ENCODE results near the gene RAB13. TPM values are rescaled to one million over a fixed set of nuclear protein-coding genes. Genes with fewer than 3 reads are reported as not detected.

The RAB13 gene
- total and polyA plus RNA-seq, 2 of the 8 experiments (the other 6 are each of a cell fraction or from before 2014, with no cell fraction given), result 70.5 to 157 TPM

DNA sequence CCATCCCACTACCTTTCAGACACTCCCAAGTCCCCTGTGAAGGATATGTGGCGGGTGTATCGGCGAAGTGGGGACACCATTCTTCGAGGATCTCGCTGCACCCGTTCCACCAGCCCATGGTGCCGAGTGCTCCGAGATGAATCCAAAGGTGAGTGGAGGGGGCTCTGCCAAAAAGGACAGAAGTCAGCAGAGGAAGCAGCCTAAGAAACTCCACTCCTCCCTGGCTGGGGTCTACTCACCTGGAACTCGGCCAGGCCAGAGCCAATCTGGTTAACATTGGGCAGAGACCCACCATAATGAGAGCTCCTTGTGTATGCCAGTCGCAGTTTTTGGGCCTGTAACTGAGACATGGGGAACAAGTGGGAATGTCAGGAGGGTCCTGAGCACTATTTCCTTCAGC is 31.3 kb downstream of the RAB13 start:
- CTCF ChIA-PET (ENCODE audit: partially characterized antibody), result interaction anchor here (5.2 to 6.4 kb wide), 2 partner anchors 10 to 31 kb away, joined by 31 read pairs; partner anchors contain the start of genes DENND4B and RAB13
- H2AK5ac ChIP-seq (ENCODE audit: low read depth, low read length), result no peak overlapping the region
- H3K79me2 ChIP-seq (ENCODE audit: control insufficient read depth in 1 of 2, insufficient read depth in 2 of 2, low read length in 2 of 2), result peaks cover 21 to 46% of the 10 kb centered on the region in 2 experiments
- peaks cover 10% of the 10 kb centered on the region for H3K23me2 ChIP-seq (ENCODE audit: low read depth, low read length)
- peaks cover 0 to 8% (median 2%) of the 10 kb centered on the region in 4 experiments; a peak in 4 of 7 replicates for H3K4me1 ChIP-seq (replicated peaks in 1 of 4; ENCODE audit: control insufficient read depth in 3 of 4, insufficient read depth in 4 of 4, low read length in 3 of 4)
- H2AFZ ChIP-seq (ENCODE audit: low read length), result no peak overlapping the region
- H3K9me3 ChIP-seq (ENCODE audit: insufficient read depth in 2 of 2, low read depth in 1 of 2, low read length in 1 of 2), result no peaks in the 10 kb centered on the region
- H4K91ac ChIP-seq (replicated peaks; ENCODE audit: insufficient read length, low read length), result no peak overlapping the region
- no peak overlapping the region for H3K9ac ChIP-seq (replicated peaks in 1 of 4; ENCODE audit: extremely low read depth in 1 of 4, low read depth in 3 of 4, low read length in 3 of 4)
- H3K27me3 ChIP-seq (replicated peaks in 1 of 4; ENCODE audit: control insufficient read depth in 3 of 4, extremely low read depth in 1 of 4, insufficient read depth in 3 of 4, low read length in 3 of 4), result no peaks in the 10 kb centered on the region
- FAIRE-seq, result no peak
- no peak overlapping the region for H3K56ac ChIP-seq (replicated peaks; ENCODE audit: insufficient read length, low read depth, low read length)
- DNase-seq (ENCODE audit: low read depth in 1 of 2, low spot score in 2 of 2), result no peak
- H4K5ac ChIP-seq (ENCODE audit: insufficient read length, low read depth, low read length), result no peak overlapping the region
- H3K23ac ChIP-seq (ENCODE audit: insufficient read length), result no peak overlapping the region
- no peak overlapping the region for H3K4me2 ChIP-seq (ENCODE audit: insufficient read depth in 1 of 2, low read depth in 2 of 2, low read length in 2 of 2)
- no peak overlapping the region for H2BK15ac ChIP-seq (ENCODE audit: low read length)
- H4K20me1 ChIP-seq (replicated peaks in 1 of 2; ENCODE audit: control insufficient read depth in 1 of 2, insufficient read depth in 2 of 2, low read length in 2 of 2), result peaks cover 9 to 18% of the 10 kb centered on the region in 2 experiments
- peaks cover 24% of the 10 kb centered on the region for H3K79me1 ChIP-seq (ENCODE audit: low read depth, low read length)
- H3K18ac ChIP-seq (ENCODE audit: extremely low read depth, low read length), result no peak overlapping the region
- H3K4ac ChIP-seq (replicated peaks; ENCODE audit: insufficient read length, low read depth, low read length), result no peak overlapping the region
- H4K8ac ChIP-seq (ENCODE audit: extremely low read depth, insufficient read depth, low read length), result no peak overlapping the region; the same call in 1 of the 2 replicates
- H3K4me3 ChIP-seq (ENCODE audit: extremely low read depth in 1 of 4, insufficient read depth in 2 of 4, low read depth in 3 of 4, low read length in 4 of 4), result no peak overlapping the region
- 96% methylated on average over 10 of the region's 10 CpGs; no CpG with 5 or more reads in 1 of the 2 experiments for WGBS, 2 experiments (ENCODE audit: extremely low coverage in 1 of 2, insufficient coverage in 1 of 2, insufficient read length in 1 of 2, insufficient replicate concordance in 2 of 2, low coverage in 1 of 2, low lambda C conversion rate in 2 of 2, missing lambda C conversion rate in 1 of 2)
- no peak overlapping the region for H2BK12ac ChIP-seq (ENCODE audit: low read depth, low read length)
- no peak overlapping the region for H2BK120ac ChIP-seq (replicated peaks; ENCODE audit: low read depth, low read length)
- no peak overlapping the region for H2BK5ac ChIP-seq (ENCODE audit: low read depth, low read length)
- H2BK20ac ChIP-seq (ENCODE audit: low read length), result no peak overlapping the region
- no peak overlapping the region for H3K14ac ChIP-seq (ENCODE audit: insufficient read length)
- POLR2A ChIA-PET (ENCODE audit: partially characterized antibody), result interaction anchor here (1.0 to 8.8 kb wide), 8 partner anchors 9 to 38 kb away, joined by 3 to 156 read pairs (median 6); partner anchors contain the start of genes CREB3L4, DENND4B, JTB and RPS27
- H3K36me3 ChIP-seq (ENCODE audit: control insufficient read depth in 2 of 4, insufficient read depth in 4 of 4, low read length in 3 of 4), result peaks cover 8 to 26% (median 21%) of the 10 kb centered on the region in 4 experiments
- no peak overlapping the region for H3K27ac ChIP-seq (ENCODE audit: low read depth, low read length)
- TF ChIP-seq, protein P1, sequence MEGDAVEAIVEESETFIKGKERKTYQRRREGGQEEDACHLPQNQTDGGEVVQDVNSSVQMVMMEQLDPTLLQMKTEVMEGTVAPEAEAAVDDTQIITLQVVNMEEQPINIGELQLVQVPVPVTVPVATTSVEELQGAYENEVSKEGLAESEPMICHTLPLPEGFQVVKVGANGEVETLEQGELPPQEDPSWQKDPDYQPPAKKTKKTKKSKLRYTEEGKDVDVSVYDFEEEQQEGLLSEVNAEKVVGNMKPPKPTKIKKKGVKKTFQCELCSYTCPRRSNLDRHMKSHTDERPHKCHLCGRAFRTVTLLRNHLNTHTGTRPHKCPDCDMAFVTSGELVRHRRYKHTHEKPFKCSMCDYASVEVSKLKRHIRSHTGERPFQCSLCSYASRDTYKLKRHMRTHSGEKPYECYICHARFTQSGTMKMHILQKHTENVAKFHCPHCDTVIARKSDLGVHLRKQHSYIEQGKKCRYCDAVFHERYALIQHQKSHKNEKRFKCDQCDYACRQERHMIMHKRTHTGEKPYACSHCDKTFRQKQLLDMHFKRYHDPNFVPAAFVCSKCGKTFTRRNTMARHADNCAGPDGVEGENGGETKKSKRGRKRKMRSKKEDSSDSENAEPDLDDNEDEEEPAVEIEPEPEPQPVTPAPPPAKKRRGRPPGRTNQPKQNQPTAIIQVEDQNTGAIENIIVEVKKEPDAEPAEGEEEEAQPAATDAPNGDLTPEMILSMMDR (IDR thresholded peaks at IDR 0.05; ENCODE audit: control extremely low read depth in 1 of 3, insufficient read depth in 1 of 3, low read depth in 1 of 3, low read length in 3 of 3), result no peak
- no peak for TF ChIP-seq GABPA (IDR thresholded peaks at IDR 0.05; ENCODE audit: borderline replicate concordance, insufficient read depth, low read length)
- TF ChIP-seq HDAC6 (IDR thresholded peaks at IDR 0.05; ENCODE audit: low read depth, low read length), result no peak
- TF ChIP-seq NRF1 (IDR thresholded peaks at IDR 0.05; ENCODE audit: low read depth, low read length), result no peak
- no peak for TF ChIP-seq BACH1 (IDR thresholded peaks at IDR 0.05; ENCODE audit: low read length)
- TF ChIP-seq, protein P2, sequence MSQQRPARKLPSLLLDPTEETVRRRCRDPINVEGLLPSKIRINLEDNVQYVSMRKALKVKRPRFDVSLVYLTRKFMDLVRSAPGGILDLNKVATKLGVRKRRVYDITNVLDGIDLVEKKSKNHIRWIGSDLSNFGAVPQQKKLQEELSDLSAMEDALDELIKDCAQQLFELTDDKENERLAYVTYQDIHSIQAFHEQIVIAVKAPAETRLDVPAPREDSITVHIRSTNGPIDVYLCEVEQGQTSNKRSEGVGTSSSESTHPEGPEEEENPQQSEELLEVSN (IDR thresholded peaks at IDR 0.05), result no peak
- no peak for TF ChIP-seq SIX5 (IDR thresholded peaks at IDR 0.05; ENCODE audit: low read depth, low read length)
- TF ChIP-seq JUN (IDR thresholded peaks at IDR 0.05; ENCODE audit: low read depth, low read length), result no peak
- TF ChIP-seq EZH2 (IDR thresholded peaks at IDR 0.05; ENCODE audit: low read depth, low read length, severe bottlenecking), result no peak
- TF ChIP-seq ASH2L (IDR thresholded peaks at IDR 0.05; ENCODE audit: low read length), result no peak

Data from H1 (cell line).